Mucosa of stomach (tissue), 1 donor: ENCODE results near the gene ITK.
"Not testable (repeated sequence)": the region's sequence is repeated elsewhere in the genome, so short reads cannot be mapped to it uniquely, and the experiment has no call there.

Source experiments
- H3K27me3 ChIP-seq: one replicate; pipeline ENCODE4 v1.7.0; 2013; ENCODE audit warnings: mild to moderate bottlenecking, low read length; ENCODE audit not compliant: control insufficient read depth, insufficient read depth
- H3K36me3 ChIP-seq: one replicate; pipeline ENCODE4 v1.7.0; 2013; ENCODE audit warnings: low read length; ENCODE audit not compliant: control insufficient read depth, insufficient read depth
- H3K4me1 ChIP-seq: one replicate; pipeline ENCODE4 v1.7.0; 2013; ENCODE audit warnings: mild to moderate bottlenecking, low read length; ENCODE audit not compliant: control insufficient read depth, insufficient read depth
- H3K4me3 ChIP-seq: one replicate; pipeline ENCODE4 v1.7.0; 2013; ENCODE audit warnings: low read length
- H3K9ac ChIP-seq: one replicate; pipeline ENCODE4 v1.7.0; 2013; ENCODE audit warnings: mild to moderate bottlenecking, low read length, moderate library complexity
- H3K9me3 ChIP-seq: one replicate; pipeline ENCODE4 v1.7.0; 2013; ENCODE audit warnings: mild to moderate bottlenecking, low read length, moderate library complexity; ENCODE audit not compliant: control insufficient read depth
- donor health status: Pancreatic carcinoma.

The ITK gene

DNA sequence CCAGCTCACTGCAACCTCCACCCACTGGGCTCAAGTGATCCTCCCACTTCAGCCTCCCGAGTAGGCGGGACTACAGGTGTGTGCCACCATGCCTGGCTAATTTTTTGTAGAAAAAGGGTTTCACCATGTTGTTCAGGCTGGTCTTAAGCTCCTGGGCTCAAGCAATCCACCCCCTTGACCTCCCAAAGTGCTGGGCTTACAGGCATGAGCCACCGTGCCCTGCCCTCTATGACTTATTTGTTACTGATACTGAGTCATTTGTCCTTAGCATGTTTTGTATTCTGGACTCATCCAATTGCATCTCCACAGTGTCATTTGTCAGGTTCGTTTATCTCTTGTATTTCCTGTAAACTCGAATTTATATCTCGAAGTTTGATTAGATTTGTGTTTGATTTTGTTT lies 2.7 kb upstream of the ITK start:
- no peaks in the 10 kb centered on the region for H3K36me3 ChIP-seq
- no peaks in the 10 kb centered on the region for H3K9me3 ChIP-seq
- no peaks in the 10 kb centered on the region for H3K27me3 ChIP-seq
- H3K4me3 ChIP-seq, result no peak overlapping the region
- no peaks in the 10 kb centered on the region for H3K4me1 ChIP-seq
- no peak overlapping the region for H3K9ac ChIP-seq

- Histone ChIP-seq H3K9me3 (no peaks in the 10 kb centered on the region), H3K27me3 (no peaks in the 10 kb centered on the region), H3K4me3 (no peak overlapping the region), H3K36me3 (no peaks in the 10 kb centered on the region), H3K4me1 (no peaks in the 10 kb centered on the region), H3K9ac (no peak overlapping the region)
Observed at GRCh38 chr5:157178966-157179365, 1.7 kb upstream of the ITK start.

GRCh38 chr5:157182143-157182757 lies 1.6 kb downstream of the ITK start:
- H3K36me3 ChIP-seq, result no peaks in the 10 kb centered on the region
- H3K27me3 ChIP-seq, result no peaks in the 10 kb centered on the region
- H3K9me3 ChIP-seq, result no peaks in the 10 kb centered on the region
- H3K4me1 ChIP-seq, result no peaks in the 10 kb centered on the region
- H3K4me3 ChIP-seq, result no peak overlapping the region
- H3K9ac ChIP-seq, result no peak overlapping the region

GRCh38 chr5:157184117-157184670 lies 3.6 kb downstream of the ITK start:
- H3K4me1 ChIP-seq, result no peaks in the 10 kb centered on the region
- no peak overlapping the region for H3K9ac ChIP-seq
- no peak overlapping the region for H3K4me3 ChIP-seq
- H3K36me3 ChIP-seq, result no peaks in the 10 kb centered on the region
- no peaks in the 10 kb centered on the region for H3K9me3 ChIP-seq
- H3K27me3 ChIP-seq, result no peaks in the 10 kb centered on the region

GRCh38 chr5:157185122-157185521 lies 4.5 kb downstream of the ITK start:
- H3K27me3 ChIP-seq, H3K9me3 ChIP-seq, H3K9ac ChIP-seq, H3K4me3 ChIP-seq, H3K36me3 ChIP-seq, H3K4me1 ChIP-seq: not testable (repeated sequence)

- H3K27me3 ChIP-seq, result no peaks in the 10 kb centered on the region
Observed at GRCh38 chr5:157186309-157187045, 5.8 kb downstream of the ITK start.

DNA sequence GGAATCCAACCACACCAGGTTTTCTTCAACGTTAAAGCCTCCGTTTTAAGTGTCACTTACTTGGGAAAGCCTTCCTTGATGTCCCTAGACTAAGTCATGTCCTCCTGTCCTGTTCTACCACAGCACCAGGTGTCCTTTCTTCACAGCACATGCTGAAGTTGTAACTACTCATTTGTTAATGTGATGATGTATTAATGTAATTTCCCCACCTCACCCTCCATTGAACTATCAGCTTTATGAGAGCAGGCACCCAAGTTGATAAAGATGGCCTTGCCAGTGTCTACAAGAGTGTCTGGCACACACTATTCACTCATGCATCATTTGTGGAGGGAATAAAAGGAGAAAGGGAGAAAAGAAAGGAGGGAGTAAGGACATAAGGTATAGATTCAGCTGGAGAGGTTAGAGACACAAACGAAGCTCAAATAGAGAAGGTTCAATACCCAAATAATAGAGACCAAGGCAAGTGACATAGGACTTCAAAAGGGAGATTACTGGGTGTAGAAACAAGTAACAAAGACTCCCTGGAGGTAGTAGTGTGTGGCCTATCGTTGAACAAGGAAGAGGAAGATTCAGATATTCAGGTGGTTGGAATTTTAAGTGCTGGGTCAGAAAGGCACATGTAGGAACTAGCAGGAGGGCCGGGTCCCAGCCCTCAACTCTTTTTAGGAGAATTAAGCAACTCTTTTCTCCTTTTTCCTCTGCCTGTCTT lies 6.6 kb downstream of the ITK start:
- Histone ChIP-seq H3K9me3 (no peaks in the 10 kb centered on the region), H3K27me3 (no peaks in the 10 kb centered on the region), H3K4me1 (no peaks in the 10 kb centered on the region), H3K36me3 (no peaks in the 10 kb centered on the region), H3K9ac (no peak overlapping the region), H3K4me3 (no peak overlapping the region)

More at GRCh38 chr5:157186309-157187045, 5.8 kb downstream of the ITK start:
- Histone ChIP-seq H3K9me3 (no peaks in the 10 kb centered on the region), H3K4me3 (no peak overlapping the region), H3K36me3 (no peaks in the 10 kb centered on the region), H3K9ac (no peak overlapping the region), H3K4me1 (no peaks in the 10 kb centered on the region)

- Histone ChIP-seq H3K4me1 (no peaks in the 10 kb centered on the region), H3K4me3 (no peak overlapping the region), H3K9me3 (no peaks in the 10 kb centered on the region), H3K36me3 (no peaks in the 10 kb centered on the region), H3K27me3 (no peaks in the 10 kb centered on the region), H3K9ac (no peak overlapping the region)
Observed at GRCh38 chr5:157188270-157188669, 7.6 kb downstream of the ITK start.

- no peaks in the 10 kb centered on the region for H3K36me3 ChIP-seq
- H3K4me3 ChIP-seq, result no peak overlapping the region
- H3K27me3 ChIP-seq, result no peaks in the 10 kb centered on the region
- H3K9ac ChIP-seq, result no peak overlapping the region
- H3K4me1 ChIP-seq, result no peaks in the 10 kb centered on the region
- no peaks in the 10 kb centered on the region for H3K9me3 ChIP-seq
Observed at GRCh38 chr5:157189223-157189622, 8.6 kb downstream of the ITK start.

DNA sequence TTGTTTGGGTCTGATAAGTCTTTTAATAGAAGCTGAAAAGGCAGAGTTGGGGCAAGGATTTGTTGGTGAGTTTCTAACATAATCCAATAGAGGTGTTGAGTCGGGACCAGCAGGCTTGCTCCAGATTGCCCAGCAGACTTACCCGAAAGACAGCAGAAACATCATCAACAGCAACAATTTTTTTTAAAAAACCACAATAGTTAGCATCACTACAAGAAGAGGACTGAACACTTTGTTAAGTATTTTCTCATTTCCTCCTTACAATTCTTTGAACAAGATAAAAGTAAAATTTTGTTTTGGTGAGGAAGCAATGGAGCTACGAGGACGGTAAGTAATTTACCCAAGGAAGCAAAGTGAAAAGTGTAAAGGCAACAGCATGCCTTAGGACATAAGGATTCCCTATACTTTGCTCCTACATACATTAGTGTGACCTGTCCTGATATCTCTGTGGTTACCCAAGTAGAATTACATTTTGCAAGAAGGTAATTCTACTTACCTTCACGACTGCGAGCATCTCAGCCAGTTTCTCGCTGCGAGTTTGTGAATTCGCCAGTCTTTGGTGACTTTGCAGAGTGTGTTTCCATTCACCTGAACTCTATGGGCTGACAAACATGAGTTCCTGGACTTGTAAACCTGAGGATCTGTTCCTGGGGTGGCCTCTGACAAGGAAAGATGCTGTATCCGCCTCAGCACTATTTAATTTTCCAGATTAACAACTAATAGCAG lies 13.2 kb downstream of the ITK start:
- H3K9ac ChIP-seq, result no peak overlapping the region
- no peaks in the 10 kb centered on the region for H3K36me3 ChIP-seq
- no peaks in the 10 kb centered on the region for H3K4me1 ChIP-seq
- H3K27me3 ChIP-seq, result no peaks in the 10 kb centered on the region
- H3K4me3 ChIP-seq, result no peak overlapping the region
- H3K9me3 ChIP-seq, result no peaks in the 10 kb centered on the region

DNA sequence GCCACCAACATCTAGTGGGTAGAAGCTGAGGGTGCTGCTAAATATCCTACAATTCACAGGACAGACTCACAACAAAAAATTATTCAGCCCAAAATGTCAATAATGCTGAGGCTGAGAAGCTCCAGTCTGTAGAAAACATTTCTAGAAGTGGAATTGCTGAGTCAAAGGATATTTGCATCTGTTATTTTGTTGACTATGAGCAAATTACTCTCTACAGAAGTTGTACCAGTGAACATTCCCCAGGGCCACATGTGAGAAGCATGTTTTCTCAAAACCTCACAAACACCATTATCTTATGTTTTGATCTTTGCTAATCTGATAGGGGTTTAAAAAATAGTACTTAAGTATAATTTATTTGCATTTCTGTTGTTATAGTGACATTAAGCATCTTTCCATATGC lies 15.4 kb downstream of the ITK start:
- Histone ChIP-seq H3K9ac (no peak overlapping the region), H3K36me3 (no peaks in the 10 kb centered on the region), H3K4me3 (no peak overlapping the region), H3K4me1 (no peaks in the 10 kb centered on the region), H3K9me3 (no peaks in the 10 kb centered on the region), H3K27me3 (no peaks in the 10 kb centered on the region)

DNA sequence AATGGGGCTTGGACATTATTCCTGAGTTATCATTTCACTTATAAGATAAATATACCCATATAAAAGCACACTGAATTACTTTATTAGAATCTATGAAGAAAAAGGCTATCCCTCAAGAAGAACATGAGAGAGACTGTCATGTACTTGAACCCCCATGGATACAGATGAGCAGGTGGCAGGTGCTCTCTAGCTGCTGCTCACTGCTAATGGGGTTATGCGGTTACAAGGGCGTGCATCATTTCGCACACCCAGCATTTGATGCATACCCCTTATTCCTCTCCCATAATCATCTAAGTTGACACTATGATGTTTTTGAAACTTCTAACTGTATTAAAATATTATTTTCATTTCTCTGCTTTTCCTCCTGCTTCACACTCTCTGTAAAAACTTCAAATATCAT lies 16.4 kb downstream of the ITK start:
- no peaks in the 10 kb centered on the region for H3K36me3 ChIP-seq
- H3K4me1 ChIP-seq, result no peaks in the 10 kb centered on the region
- H3K9ac ChIP-seq, result no peak overlapping the region
- H3K27me3 ChIP-seq, result no peaks in the 10 kb centered on the region
- H3K9me3 ChIP-seq, result no peaks in the 10 kb centered on the region
- no peak overlapping the region for H3K4me3 ChIP-seq
